GM19043 (cell line): ENCODE measurements around the gene TRNP1.

Experiments used
- ATAC-seq: cut with Tn5 transposase; IDR thresholded peaks from one replicate; pipeline ENCODE4 v1.9.1; 2021; ENCODE audit warnings: low read depth; ENCODE audit not compliant: unreplicated experiment

Gene TRNP1

DNA sequence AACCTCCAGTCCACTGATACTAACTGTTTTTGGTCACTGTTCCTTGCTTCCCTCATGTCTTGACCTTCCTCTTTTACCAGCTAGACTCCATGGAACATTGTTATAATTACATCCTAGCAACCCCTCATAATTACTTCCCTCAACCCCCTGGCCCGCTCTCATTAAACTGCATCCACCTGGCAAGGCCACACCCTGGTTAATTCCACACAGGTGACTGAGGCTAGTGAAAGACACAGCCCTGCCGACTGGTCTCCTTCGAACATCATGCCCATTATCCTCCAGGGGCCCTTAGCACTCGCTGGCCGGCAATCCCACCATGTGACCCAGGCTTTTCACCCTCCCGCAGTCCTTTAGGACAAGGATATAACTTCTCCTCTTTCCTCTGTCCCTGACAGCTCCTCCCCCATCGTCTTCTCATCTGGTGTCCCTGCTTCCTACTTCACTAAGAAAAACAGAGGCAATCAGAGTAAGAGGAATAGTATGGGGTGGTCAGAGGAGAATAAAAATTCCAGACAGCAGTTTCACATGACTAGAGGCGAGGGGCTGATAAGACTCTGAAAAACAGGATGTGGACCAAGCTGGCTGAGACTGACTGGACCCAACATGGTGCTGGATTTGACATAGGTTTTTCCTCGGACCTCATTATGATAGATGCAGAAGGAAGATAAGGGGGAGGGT, 28.0 kb downstream of the TRNP1 start:
- ATAC-seq: no peak

DNA sequence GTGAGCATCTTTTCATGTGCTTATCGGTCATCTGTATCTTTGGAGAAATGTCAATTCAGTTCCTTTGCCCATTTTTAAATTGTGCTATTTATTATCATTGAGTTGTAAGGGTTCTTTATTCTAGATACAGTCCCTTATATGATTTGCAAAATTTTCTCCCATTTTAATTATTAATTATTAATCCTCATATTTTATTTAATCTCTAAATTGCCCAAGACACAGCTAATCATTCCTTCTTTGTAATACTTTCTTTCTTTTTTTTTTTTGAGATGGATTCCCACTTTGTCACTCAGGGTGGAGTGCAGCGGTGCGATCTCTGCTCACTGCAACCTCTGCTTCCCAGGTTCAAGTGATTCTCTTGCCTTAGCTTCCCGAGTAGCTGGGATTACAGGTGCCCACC, 32.2 kb downstream of the TRNP1 start:
- no peak for ATAC-seq

DNA sequence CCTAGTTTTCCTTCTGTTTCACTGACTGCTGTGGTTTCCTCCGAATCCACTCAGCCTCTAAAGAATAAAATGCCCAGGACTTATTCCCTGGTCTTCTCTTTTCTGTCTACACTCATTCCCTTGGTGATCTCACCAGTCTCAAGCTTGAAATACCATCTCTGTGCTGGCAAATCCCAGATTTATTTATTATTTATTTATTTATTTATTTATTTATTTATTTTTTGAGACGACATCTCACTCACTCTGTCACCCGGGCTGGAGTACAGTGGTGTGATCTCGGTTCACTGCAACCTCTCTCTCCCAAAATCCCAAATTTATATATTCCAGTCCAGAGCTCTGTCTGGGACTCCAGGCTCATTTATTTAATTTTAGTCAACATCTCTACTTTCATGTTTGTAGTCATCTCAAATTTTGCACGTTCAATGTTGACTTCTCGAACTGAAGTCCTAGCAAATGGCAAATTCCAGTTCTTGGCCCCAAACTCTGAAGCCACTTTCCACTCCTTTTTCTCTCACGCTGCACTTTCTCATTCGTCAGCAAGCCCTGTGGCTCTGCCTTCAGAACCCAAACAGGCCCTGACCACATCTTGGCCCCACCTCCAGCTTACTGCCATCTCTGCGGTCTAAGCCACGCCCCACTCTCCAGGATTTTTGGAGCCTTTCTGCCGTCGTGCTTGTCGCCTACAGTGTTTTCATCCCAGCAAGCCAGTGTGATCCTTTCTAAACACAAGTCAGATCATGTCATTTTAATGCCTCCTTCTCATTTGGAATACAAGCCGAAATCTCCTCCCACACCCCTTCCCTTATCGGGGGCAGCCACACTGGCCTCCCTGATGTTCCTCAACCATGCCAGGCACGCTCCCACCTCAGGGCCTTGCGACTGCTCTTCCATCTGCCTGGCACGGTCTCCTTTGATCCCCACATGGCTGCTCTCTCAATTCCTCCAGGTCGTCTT, 33.4 kb downstream of the TRNP1 start:
- ATAC-seq: no peak

DNA sequence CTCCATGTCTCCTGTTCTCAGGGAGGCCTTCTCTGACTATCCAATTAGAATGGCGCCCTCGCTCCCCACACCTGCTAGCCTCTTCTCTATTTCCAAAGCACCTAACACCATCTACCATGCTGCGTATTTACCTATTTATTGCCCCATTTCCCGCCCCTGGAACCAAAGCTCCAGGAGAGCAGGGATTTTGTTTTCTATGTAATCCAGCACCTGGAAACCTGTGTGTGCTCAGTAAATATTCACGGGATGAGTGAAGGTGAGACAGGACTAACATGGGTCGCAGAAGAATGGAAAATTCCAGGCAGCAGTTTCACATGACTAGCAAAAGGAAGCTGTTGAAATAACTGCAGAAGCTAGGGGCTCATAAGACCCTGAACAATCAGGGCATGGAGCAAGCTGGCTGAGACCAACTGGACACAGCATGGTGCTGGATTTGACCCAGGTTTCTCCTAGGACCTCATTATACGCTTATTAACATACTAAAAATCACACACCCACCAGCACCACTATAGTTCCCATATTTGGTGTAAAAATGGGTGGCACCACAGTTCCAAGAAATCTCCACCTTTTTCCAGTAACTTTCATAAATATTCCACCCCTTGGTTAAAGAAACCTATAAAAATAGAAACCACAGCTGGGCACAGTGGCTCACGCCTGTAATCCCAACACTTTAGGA, 34.2 kb downstream of the TRNP1 start:
- no peak for ATAC-seq

DNA sequence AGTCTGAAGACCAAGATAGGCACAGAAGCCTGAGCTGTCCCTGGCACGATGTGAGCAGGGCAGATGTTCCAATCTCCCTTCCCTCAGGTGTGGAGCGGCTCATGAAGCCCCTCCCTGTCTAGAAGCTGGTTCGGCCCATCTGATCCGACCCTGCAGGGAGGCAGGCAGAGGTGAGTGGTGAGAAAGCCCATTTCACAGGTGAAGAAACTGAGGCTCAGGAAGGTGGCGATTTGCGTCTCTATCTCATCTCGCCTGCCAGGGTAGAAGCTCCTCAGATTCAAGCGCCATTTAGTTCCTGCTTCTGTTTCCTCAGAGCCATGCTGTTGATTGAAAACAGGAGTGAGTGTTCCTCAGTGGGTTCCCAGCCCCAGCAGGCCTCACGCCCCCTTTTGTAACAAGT, 36.0 kb downstream of the TRNP1 start:
- no peak for ATAC-seq

DNA sequence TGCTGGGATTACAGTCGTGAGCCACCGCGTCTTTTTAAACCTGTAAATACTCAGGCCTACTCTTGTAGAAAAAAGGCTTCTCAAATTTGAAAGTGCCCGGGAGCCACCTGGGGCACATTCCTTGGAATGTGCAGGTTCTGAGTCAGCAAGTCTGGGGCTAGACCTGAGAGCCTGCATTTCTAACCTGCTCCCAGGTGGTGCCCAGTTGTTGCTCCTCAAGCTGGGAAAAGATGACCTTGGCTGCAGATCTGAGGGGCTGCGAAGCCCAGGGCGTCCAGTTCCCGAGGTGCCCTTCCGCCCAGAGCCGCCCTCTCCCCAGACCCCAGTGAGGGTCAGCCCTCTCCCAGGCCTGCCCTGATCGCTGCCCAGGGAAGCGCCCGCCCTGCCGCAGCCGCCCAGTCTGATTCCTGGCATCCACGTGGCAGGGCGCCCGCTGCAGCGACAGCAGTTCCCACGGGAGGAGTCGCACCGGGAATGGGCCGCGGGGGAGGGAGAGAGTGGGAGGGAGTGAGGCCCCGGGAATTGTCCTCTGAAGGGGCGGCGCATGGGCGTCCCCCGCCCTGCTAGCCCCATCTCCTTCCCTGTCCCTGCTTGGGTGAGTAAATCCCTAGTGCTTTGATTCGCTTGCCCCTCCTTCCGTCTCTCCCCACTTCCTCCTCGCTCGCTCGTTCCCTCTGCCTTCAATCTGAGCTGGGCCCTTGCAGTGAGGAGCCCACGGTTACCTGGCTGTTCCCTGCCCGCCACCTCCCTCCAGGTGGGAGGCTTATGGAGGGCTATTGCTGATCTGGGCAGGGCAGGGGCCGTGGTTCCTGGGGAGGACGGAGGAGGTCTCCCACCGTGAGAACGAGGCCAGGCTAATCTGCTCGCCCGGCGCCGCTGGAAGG, 38.0 kb downstream of the TRNP1 start:
- no peak for ATAC-seq

GRCh38 chr1:27032119-27032461, 38.6 kb downstream of the TRNP1 start:
- ATAC-seq: no peak

DNA sequence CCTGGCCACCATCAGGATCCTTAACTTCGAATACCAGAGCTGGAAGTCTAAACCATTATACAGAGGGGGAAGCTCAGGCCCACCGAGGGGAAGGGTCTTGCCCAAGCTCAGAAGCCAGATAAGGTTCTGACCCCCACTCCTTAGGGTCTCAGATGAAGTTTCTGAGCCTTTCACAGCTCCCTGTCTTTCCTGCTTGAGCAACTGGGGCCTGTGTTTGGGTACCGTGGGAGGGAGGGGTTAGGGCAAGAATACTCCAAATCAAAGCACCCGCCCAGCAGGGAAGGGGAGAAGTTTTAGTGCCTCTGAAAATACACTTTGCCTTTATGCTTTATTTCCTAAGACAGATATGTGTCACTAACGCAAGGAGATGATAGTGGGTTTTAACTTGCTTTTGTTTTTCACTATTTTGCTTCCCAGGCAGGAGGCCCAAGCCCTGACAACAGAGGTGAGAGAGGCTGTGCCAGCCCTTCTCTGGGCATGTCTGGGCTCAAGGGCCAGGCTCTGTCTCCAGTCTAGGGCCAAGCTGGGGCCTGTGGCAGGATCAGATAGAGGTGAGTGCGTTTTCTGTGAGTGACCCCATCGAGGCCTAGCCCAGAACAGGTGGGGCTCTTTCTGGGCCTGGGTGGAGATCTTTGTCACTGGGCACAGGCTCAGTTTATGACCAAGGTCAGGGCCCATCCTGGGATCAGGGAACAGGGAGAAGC, 39.7 kb downstream of the TRNP1 start:
- no peak for ATAC-seq

- ATAC-seq: no peak
Measured at GRCh38 chr1:27035344-27035743, 41.9 kb downstream of the TRNP1 start.

DNA sequence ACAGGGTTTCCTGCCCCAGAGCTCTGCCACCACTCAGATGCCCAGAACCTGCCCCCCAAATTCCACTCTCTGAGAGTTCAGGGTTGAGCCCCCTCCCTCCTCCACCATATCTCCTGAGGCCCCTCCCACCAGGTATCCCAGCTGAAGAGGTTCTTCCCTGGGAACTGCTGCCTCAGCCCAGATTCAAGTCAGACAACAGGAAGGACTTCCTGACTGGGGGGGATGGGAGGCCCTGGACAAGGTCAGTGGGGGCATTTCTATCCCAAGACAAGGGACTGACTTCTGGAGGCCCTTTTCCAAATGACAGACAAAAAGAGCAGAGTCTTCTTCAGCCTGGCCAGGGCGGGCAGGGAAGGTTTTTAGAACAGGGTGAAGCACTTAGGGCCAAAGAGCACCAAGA, 43.2 kb downstream of the TRNP1 start:
- ATAC-seq: no peak

DNA sequence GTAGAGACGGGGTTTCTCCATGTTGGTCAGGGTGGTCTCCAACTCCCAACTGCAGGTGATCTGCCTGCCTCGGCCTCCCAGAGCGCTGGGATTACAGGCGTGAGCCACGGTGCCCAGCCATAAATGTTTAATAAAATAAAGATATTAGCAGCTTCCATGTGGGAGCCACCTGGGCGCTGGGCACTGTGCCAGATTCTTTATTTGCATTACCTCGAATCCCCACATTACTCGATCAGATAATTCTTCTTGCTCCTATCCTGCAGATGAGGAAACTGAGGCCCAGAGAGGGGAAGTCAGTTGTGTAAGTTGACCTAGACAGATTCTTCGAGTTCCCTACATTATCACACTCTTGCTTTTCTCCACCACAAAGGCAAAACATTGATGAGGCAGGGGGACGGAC, 44.0 kb downstream of the TRNP1 start:
- no peak for ATAC-seq

GRCh38 chr1:27038020-27038419, 44.5 kb downstream of the TRNP1 start:
- no peak for ATAC-seq

- no peak for ATAC-seq
Measured at GRCh38 chr1:27042670-27043069, 49.2 kb downstream of the TRNP1 start.

DNA sequence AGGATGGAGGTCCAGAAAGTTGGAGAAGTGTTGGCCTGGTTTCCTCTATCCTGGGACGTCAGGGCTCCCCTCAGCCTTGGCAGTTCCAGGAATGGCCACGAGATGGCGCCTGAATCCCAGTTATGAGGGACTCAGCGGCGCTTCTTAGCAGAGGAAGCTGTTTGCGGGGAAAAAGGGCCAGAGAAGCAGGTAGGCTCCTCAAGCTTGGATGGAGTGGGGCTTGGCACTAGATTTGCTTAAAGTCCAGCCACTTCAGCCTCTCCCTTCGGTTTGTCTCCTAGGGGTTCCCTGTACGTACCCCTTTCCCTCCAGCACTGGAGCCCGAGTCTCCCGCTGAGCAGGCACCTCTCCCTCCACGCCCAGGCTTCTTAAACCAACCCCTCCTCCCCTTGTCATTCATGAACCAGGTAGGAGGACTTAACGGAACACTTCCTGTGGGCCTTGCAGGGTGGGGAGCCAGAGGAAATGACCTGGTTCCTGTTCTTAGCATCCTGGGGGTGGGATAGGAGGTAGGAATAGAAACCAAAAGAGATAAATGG, 51.2 kb downstream of the TRNP1 start:
- peak; percentile 66 for ATAC-seq

- ATAC-seq: no peak
Measured at GRCh38 chr1:27045973-27046558, 52.6 kb downstream of the TRNP1 start.

- no peak for ATAC-seq
Measured at GRCh38 chr1:27047914-27048313, 54.4 kb downstream of the TRNP1 start.

DNA sequence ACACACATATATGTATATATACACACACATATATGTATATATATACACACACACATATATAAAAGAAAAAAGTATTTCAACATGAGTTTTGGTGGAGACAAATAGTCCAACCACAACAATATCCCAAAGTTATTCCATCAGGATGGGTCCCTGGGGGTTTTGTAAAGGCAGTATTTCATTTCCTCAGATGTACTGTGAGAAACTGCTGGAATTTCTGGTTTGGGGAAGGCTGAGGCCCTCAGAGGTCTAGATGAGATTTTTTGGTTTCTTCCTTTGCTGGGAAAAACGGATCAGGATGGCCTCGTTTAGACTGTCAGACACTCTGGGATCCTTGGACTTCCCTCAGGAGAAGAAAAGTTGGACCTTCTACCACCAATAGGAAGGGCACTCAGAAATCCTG, 55.6 kb downstream of the TRNP1 start:
- ATAC-seq: no peak

DNA sequence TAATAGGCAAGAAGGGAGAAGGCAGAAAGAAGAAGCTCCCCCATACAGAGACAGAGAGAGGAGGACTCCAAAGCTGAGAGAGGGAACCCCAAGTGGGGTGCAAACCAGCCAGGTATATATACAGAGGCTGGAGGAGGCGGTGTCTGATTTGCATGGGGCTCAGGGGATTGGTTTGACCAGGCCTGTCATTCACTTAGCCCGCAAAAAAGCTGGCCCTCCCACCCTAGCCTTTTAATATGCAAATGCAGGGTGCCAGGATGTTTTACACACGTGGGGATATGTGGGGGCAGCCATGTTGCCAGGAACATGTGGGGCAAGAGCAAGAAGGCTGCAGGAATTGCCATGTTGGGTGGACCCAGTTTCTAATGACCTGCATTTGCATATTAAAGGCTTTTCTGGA, 56.1 kb downstream of the TRNP1 start:
- no peak for ATAC-seq
